HepG2 (cell line): ENCODE results near the gene CDC6. TPM values are rescaled to one million over a fixed set of nuclear protein-coding genes. Genes with fewer than 3 reads are reported as not detected.

Experiments
- ARNT2 ChIP-seq: sonication (generic); formaldehyde crosslinking; IDR thresholded peaks from 2 replicates; pipeline ENCODE4 v1.8.0; 2022; ENCODE audit warnings: mild to moderate bottlenecking, low read depth, missing genetic modification reagents, moderate library complexity
- EED ChIP-seq: sonication (generic); formaldehyde crosslinking; IDR thresholded peaks from 2 replicates; pipeline ENCODE4 v1.5.0; 2020; ENCODE audit warnings: mild to moderate bottlenecking, missing genetic modification reagents
- FOXJ3 ChIP-seq: sonication (generic); formaldehyde crosslinking; IDR thresholded peaks from 2 replicates; pipeline ENCODE4 v1.4.0; 2020; ENCODE audit warnings: missing genetic modification reagents, mild to moderate bottlenecking, borderline replicate concordance
- KLF16 ChIP-seq, 2 experiments: sonication (generic) in 1 of 2; formaldehyde crosslinking in 1 of 2; IDR thresholded peaks; 2 replicates each; pipeline versions ENCODE4 v1.6.1 to v1.8.0; 2016 to 2023; ENCODE audit warnings: missing genetic modification reagents in 2 of 2, missing compliant biosample characterization in 1 of 2
- MEIS2 ChIP-seq: sonication (generic); formaldehyde crosslinking; IDR thresholded peaks from 2 replicates; pipeline ENCODE4 v1.9.0; 2021; ENCODE audit warnings: mild to moderate bottlenecking, missing genetic modification reagents
- PRMT3 ChIP-seq: sonication (generic); formaldehyde crosslinking; IDR thresholded peaks from 2 replicates; pipeline ENCODE4 v1.8.1; 2022; ENCODE audit warnings: low read depth, mild to moderate bottlenecking, moderate library complexity, missing genetic modification reagents, borderline replicate concordance
- SMC3 ChIP-seq: IDR thresholded peaks from 2 replicates; pipeline ENCODE4 v1.6.1; 2011; ENCODE audit warnings: low read length, improper control_type of control experiment
- ZEB1 ChIP-seq: IDR thresholded peaks from 2 replicates; pipeline ENCODE4 v1.6.1; 2012; ENCODE audit warnings: mild to moderate bottlenecking, low read depth, inconsistent platforms; ENCODE audit not compliant: insufficient replicate concordance
- ZFAT ChIP-seq: sonication (generic); formaldehyde crosslinking; conservative IDR thresholded peaks from 2 replicates; pipeline ENCODE4 v1.8.1; 2023; ENCODE audit warnings: missing genetic modification reagents, inconsistent platforms
- ZMAT5 ChIP-seq: sonication (generic); formaldehyde crosslinking; IDR thresholded peaks from 2 replicates; pipeline ENCODE4 v1.5.0; 2020; ENCODE audit warnings: mild to moderate bottlenecking, low read depth, missing genetic modification reagents, borderline replicate concordance
- ZNF20 ChIP-seq: sonication (generic); formaldehyde crosslinking; IDR thresholded peaks from 2 replicates; pipeline ENCODE4 v1.4.0; 2020; ENCODE audit warnings: mild to moderate bottlenecking, moderate library complexity, missing genetic modification reagents
- ZNF205 ChIP-seq: IDR thresholded peaks from 2 replicates; pipeline ENCODE4 v1.6.1; 2018; ENCODE audit warnings: missing biosample characterization, missing genetic modification reagents
- ZNF326 ChIP-seq: sonication (generic); formaldehyde crosslinking; IDR thresholded peaks from 2 replicates; pipeline ENCODE4 v1.4.0; 2020; ENCODE audit warnings: missing genetic modification reagents, borderline replicate concordance
- ZNF382 ChIP-seq: sonication (generic); formaldehyde crosslinking; IDR thresholded peaks from 2 replicates; pipeline ENCODE4 v1.5.0; 2020; ENCODE audit warnings: missing genetic modification reagents, mild to moderate bottlenecking, borderline replicate concordance
- ZNF432 ChIP-seq: sonication (generic); formaldehyde crosslinking; IDR thresholded peaks from 2 replicates; pipeline ENCODE4 v1.5.0; 2020; ENCODE audit warnings: missing genetic modification reagents, mild to moderate bottlenecking, borderline replicate concordance
- ZNF451 ChIP-seq: sonication (generic); formaldehyde crosslinking; IDR thresholded peaks from 2 replicates; pipeline ENCODE4 v1.5.0; 2020; ENCODE audit warnings: mild to moderate bottlenecking, missing genetic modification reagents
- ZNF614 ChIP-seq: IDR thresholded peaks from 2 replicates; pipeline ENCODE4 v1.6.1; 2018; ENCODE audit warnings: missing biosample characterization, missing genetic modification reagents, inconsistent platforms, borderline replicate concordance
- ZNF772 ChIP-seq: sonication (generic); formaldehyde crosslinking; IDR thresholded peaks from 2 replicates; pipeline ENCODE4 v1.5.0; 2020; ENCODE audit warnings: mild to moderate bottlenecking, missing genetic modification reagents
- polyA plus RNA-seq, 8 experiments: library from polyadenylated mRNA; depleted of rRNA in 3 of 8; stranded (reverse) in 7 of 8; unstranded in 1 of 8; fragments of >200 nt; fragmentation: Illumina TruSeq in 4 of 8; extraction: Trizol in 4 of 8; gene quantifications; 2 replicates each; pipeline versions ENCODE4 v1.2.1 to v1.2.3, GENCODE V29; 2011 to 2016; ENCODE audit warnings: low read depth in 4 of 8, missing spikeins in 1 of 8, mixed read lengths in 1 of 8; ENCODE audit not compliant: insufficient read depth in 1 of 8
- total RNA-seq, 5 experiments: library from RNA; depleted of rRNA; stranded (reverse); fragments of >200 nt; fragmentation: Illumina TruSeq; extraction: Trizol; gene quantifications; 2 replicates each; pipeline ENCODE4 v1.2.3, GENCODE V29; 2016; ENCODE audit warnings: low read depth in 1 of 5
- TF ChIP-seq, protein P1 (sequence below): sonication (generic); formaldehyde crosslinking; conservative IDR thresholded peaks from 2 replicates; pipeline ENCODE4 v1.8.0; 2022; ENCODE audit warnings: missing genetic modification reagents
- TF ChIP-seq, protein P2 (sequence below): sonication (generic); formaldehyde crosslinking; IDR thresholded peaks from 2 replicates; pipeline ENCODE4 v1.8.1; 2023; ENCODE audit warnings: mild to moderate bottlenecking, missing genetic modification reagents, borderline replicate concordance
- TF ChIP-seq, protein P3 (sequence below): sonication (generic); formaldehyde crosslinking; IDR thresholded peaks from 2 replicates; pipeline ENCODE4 v1.8.1; 2023; ENCODE audit warnings: mild to moderate bottlenecking, missing genetic modification reagents
- TF ChIP-seq, protein P4 (sequence below): sonication (generic); formaldehyde crosslinking; IDR thresholded peaks from 2 replicates; pipeline ENCODE4 v1.4.0; 2020; ENCODE audit warnings: mild to moderate bottlenecking, low read depth, missing genetic modification reagents
- TF ChIP-seq, protein P5 (sequence below), 2 experiments: fragments of 450-650 bp in 1 of 2; sonication (generic) in 1 of 2; formaldehyde crosslinking; IDR thresholded peaks; 2 replicates each; pipeline versions ENCODE4 v1.5.0 to v1.8.0; 2020 to 2022; ENCODE audit warnings: mild to moderate bottlenecking in 1 of 2, missing genetic modification reagents in 1 of 2

The CDC6 gene
- total and polyA plus RNA-seq, 2 of the 13 experiments (the other 11 are each of a cell fraction or from before 2014, with no cell fraction given): 17.4 to 114 TPM

DNA sequence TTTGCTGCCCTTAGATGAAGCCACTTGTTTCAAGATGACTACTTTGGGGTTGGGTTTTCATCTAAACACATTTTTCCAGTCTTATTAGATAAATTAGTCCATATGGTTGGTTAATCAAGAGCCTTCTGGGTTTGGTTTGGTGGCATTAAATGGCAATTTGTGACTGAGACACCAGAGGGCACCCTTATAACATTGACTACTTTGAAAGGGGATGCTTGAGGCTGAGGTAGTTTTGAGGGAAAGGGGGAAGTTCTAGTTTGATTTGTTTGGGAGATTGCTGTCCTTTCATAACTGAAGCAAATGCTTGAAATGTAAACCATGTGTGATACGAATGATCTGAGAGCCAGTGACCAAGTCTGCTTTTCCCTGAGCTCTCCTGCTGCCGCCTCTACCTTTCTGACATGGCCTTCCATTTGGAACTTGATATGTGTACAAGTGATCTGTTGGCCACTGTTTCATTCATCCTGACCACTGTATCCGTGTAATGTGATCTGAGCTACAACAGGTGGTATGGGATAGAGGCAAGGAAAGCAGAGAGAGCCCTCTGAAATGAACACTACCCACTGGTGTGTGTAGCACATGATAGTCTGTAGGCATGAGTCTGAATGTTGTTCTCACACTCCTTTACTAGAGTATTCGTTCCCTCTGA is 15.5 kb downstream of the CDC6 start (continued):
- TF ChIP-seq ZNF451 (no peak), ZNF205 (no peak), KLF16 (CRISPR knock-in tag; IDR thresholded peaks at IDR 0.05) (0 out of 4 replicates have a peak, but pooled peaks of 1 of the 2 experiments have one; percentile 35), SMC3 (peak; percentile 98), ZNF614 (CRISPR knock-in tag) (no peak), ZNF20 (CRISPR knock-in tag) (no peak), ZFAT (no peak), ZNF432 (CRISPR knock-in tag) (no peak), ZNF382 (CRISPR knock-in tag) (no peak), PRMT3 (CRISPR knock-in tag) (no peak), ZNF326 (no peak), EED (CRISPR knock-in tag) (no peak), FOXJ3 (CRISPR knock-in tag) (no peak), MEIS2 (CRISPR knock-in tag) (no peak), ZEB1 (no peak), ZNF772 (CRISPR knock-in tag) (no peak), ZMAT5 (CRISPR knock-in tag) (no peak), ARNT2 (CRISPR knock-in tag) (no peak)
- TF ChIP-seq, protein P1, sequence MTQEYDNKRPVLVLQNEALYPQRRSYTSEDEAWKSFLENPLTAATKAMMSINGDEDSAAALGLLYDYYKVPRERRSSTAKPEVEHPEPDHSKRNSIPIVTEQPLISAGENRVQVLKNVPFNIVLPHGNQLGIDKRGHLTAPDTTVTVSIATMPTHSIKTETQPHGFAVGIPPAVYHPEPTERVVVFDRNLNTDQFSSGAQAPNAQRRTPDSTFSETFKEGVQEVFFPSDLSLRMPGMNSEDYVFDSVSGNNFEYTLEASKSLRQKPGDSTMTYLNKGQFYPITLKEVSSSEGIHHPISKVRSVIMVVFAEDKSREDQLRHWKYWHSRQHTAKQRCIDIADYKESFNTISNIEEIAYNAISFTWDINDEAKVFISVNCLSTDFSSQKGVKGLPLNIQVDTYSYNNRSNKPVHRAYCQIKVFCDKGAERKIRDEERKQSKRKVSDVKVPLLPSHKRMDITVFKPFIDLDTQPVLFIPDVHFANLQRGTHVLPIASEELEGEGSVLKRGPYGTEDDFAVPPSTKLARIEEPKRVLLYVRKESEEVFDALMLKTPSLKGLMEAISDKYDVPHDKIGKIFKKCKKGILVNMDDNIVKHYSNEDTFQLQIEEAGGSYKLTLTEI (CRISPR knock-in tag): no peak
- TF ChIP-seq, protein P2, sequence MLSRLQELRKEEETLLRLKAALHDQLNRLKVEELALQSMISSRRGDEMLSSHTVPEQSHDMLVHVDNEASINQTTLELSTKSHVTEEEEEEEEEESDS (CRISPR knock-in tag): no peak
- TF ChIP-seq, protein P3, sequence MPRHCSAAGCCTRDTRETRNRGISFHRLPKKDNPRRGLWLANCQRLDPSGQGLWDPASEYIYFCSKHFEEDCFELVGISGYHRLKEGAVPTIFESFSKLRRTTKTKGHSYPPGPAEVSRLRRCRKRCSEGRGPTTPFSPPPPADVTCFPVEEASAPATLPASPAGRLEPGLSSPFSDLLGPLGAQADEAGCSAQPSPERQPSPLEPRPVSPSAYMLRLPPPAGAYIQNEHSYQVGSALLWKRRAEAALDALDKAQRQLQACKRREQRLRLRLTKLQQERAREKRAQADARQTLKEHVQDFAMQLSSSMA (CRISPR knock-in tag): no peak
- TF ChIP-seq, protein P4, sequence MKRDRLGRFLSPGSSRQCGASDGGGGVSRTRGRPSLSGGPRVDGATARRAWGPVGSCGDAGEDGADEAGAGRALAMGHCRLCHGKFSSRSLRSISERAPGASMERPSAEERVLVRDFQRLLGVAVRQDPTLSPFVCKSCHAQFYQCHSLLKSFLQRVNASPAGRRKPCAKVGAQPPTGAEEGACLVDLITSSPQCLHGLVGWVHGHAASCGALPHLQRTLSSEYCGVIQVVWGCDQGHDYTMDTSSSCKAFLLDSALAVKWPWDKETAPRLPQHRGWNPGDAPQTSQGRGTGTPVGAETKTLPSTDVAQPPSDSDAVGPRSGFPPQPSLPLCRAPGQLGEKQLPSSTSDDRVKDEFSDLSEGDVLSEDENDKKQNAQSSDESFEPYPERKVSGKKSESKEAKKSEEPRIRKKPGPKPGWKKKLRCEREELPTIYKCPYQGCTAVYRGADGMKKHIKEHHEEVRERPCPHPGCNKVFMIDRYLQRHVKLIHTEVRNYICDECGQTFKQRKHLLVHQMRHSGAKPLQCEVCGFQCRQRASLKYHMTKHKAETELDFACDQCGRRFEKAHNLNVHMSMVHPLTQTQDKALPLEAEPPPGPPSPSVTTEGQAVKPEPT (CRISPR knock-in tag): no peak
- TF ChIP-seq, protein P5, sequence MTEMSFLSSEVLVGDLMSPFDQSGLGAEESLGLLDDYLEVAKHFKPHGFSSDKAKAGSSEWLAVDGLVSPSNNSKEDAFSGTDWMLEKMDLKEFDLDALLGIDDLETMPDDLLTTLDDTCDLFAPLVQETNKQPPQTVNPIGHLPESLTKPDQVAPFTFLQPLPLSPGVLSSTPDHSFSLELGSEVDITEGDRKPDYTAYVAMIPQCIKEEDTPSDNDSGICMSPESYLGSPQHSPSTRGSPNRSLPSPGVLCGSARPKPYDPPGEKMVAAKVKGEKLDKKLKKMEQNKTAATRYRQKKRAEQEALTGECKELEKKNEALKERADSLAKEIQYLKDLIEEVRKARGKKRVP (CRISPR knock-in tag; IDR thresholded peaks at IDR 0.05): peak in 1 of 2 experiments; percentile 22; a peak in 1 of 4 replicates
